GOT3 (cell line): ENCODE results near the gene USP38.
"Not testable (repeated sequence)": the region's sequence is repeated elsewhere in the genome, so short reads cannot be mapped to it uniquely, and the experiment has no call there.

ENCODE experiments used
- DNase-seq: peaks from one replicate; lab custom pipeline; 2025; ENCODE audit warnings: mixed read lengths; lab: John Stamatoyannopoulos, UW

The USP38 gene, protein sequence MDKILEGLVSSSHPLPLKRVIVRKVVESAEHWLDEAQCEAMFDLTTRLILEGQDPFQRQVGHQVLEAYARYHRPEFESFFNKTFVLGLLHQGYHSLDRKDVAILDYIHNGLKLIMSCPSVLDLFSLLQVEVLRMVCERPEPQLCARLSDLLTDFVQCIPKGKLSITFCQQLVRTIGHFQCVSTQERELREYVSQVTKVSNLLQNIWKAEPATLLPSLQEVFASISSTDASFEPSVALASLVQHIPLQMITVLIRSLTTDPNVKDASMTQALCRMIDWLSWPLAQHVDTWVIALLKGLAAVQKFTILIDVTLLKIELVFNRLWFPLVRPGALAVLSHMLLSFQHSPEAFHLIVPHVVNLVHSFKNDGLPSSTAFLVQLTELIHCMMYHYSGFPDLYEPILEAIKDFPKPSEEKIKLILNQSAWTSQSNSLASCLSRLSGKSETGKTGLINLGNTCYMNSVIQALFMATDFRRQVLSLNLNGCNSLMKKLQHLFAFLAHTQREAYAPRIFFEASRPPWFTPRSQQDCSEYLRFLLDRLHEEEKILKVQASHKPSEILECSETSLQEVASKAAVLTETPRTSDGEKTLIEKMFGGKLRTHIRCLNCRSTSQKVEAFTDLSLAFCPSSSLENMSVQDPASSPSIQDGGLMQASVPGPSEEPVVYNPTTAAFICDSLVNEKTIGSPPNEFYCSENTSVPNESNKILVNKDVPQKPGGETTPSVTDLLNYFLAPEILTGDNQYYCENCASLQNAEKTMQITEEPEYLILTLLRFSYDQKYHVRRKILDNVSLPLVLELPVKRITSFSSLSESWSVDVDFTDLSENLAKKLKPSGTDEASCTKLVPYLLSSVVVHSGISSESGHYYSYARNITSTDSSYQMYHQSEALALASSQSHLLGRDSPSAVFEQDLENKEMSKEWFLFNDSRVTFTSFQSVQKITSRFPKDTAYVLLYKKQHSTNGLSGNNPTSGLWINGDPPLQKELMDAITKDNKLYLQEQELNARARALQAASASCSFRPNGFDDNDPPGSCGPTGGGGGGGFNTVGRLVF

DNA sequence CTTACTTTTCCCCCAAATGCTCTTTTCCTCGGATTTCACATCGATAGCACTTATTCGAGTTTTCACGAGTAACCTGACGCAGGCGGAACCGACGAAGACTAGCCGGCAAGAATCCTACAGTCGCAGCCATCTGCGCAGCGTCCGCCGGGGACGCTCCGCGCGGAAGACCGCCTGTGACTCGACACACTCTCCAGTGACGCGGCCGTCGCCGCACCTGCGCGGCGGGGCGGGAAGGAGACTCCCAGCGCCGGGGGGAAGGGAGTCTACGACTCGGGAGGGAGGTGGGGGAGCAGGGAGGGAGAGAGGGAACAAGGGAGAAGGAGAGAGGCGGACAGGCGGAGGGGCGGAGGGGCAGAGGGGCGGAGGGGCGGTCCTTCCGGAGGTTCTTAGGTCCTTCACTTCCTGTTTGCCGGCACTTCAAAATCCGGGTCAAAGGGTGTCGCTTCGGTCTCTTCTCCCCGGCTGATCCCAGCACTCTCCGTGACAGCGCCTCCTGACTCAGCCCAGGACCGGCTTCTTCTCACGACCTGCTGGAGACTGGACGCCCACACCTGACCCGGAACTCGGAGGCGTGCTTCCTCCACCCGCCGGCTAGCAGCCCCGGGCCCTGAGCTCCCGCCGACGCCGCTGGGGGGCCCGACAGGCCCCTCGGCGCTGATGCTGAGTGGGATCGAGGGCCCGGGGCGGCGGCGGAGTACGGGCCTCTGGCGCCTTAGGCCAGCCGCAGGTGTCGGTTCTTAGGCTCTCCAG is at the start of gene USP38:
Gene USP38, plus strand, starts transcription at position 415 of the 750 bp plus-strand sequence. CDS start 534 bp downstream, outside the sequence.
- peak; percentile 46 for DNase-seq

DNA sequence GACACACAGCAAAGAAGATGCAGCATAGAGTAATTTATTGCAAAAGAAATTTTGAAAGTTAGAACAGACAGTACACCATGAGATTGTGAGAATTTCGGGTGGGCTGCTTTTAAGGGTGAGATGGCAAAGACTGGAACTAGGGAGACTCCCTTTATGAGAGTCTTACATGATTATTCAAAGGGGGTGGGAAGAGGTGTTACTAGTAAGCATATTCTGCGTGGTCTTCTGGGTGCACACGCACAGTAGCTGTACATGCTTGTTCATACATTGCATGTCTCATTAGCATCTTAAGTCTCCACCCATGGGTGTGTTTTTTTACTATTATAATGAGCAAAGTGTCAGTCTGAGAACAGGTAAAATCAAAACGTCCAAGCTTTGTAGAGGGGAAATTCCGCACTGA is 49.4 kb upstream of the USP38 start:
- DNase-seq, result no peak

DNA sequence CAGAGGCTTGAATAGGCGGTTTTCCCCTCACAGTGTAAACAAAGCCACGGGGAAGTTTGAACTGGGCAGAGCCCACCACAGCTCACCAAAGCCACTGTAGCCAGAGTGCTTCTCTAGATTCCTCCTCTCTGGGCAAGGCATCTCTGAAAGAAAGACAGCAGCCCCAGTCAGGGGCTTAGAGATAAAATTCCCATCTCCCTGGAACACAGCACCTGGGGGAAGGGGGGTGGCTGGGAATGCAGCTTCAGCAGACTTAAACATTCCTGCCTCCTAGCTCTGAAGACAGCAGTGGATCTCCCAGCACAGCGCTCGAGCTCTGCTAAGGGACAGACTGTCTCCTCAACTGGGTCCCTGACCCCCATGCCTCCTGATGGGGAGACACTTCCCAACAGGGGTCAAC is 44.0 kb upstream of the USP38 start:
- no peak for DNase-seq

DNA sequence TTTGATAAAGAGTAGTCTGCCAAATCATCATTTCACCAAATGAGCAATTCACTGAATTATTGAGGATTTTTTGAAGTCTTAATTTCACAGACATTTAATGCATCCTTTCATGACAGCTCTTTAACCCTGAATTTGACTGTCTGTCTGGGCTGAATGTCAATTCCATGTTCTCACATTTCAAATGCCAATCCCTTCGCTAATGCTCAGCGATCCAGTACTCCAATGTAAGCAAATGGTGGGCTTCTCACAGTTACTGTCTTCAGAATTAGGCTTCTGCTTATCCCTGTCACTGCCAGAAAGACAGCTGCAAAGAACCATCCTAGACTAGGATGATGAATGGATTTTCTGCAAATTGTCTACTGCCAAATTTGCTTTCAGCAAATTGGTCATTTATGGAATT is 36.2 kb upstream of the USP38 start:
- no peak for DNase-seq

DNA sequence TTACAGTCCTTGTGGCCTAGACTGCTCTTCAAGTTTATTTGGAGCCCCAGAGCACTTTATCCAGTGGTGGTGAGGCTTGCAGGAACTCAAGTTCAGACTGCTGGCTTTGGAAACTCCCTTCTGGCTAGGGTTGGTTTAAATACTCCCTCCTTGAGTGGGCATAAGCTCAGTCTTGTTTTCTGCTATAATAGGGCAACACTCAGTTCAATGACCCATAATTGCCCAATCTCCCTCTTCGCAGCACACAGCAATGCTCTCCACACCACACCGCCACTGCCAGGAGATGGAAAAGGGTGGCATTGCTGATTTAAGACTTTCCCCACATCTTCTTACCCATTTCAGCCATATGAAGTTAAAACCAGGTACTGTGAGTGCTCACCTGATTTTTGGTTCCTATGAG is 27.9 kb upstream of the USP38 start:
- no peak for DNase-seq

DNA sequence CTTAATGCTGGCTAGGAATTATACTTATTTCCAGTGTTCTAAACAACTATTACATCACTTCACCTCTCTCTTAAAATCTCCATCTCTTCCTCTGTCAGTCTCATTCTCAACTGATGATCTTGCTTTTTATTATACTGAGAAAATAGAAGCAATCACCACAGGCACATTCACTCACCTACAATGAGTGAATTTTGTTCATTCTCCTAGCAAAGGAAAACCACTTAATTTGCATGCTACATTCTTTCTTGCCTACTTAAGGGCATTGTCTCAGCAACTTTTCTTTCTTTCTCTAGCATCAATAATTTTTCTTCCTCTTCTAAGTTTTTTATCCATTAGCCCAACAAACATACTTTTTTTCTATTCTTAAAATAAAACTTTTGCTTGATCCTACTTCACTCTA is 21.1 kb upstream of the USP38 start:
- no peak for DNase-seq

DNA sequence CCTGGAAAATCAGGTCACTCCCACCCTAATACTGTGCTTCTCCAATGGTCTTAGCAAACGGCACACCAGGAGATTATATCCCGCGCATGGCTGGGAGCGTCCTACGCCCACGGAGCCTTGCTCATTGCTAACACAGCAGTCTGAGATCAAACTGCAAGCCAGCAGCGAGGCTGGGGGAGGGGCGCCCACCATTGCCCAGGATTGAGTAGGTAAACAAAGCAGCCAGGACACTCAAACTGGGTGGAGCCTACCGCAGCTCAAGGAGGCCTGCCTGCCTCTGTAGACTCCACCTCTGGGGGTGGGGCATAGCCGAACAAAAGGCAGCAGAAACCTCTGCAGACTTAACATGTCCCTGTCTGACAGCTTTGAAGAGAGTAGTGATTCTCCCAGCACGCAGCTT is 18.0 kb upstream of the USP38 start:
- not testable (repeated sequence) for DNase-seq

DNA sequence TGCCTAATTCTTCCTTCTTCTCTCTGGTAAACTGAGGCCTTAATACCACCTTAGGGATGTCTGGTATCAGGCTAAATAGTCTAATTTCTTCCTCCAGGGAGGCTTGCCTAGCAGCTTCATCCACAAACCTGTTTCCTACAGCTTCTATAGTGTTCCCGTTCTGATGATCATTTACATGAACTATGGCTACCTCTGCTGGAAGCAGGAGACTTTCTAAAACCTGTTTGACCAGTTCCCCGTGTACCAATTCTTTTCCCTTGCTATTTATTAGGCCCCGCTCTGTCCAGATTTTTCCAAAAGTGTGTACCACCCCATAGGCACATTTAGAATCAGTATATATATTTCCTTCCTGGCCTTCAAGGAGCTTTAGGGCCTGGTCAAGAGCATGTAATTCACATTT is 5.8 kb upstream of the USP38 start:
- DNase-seq, result no peak

DNA sequence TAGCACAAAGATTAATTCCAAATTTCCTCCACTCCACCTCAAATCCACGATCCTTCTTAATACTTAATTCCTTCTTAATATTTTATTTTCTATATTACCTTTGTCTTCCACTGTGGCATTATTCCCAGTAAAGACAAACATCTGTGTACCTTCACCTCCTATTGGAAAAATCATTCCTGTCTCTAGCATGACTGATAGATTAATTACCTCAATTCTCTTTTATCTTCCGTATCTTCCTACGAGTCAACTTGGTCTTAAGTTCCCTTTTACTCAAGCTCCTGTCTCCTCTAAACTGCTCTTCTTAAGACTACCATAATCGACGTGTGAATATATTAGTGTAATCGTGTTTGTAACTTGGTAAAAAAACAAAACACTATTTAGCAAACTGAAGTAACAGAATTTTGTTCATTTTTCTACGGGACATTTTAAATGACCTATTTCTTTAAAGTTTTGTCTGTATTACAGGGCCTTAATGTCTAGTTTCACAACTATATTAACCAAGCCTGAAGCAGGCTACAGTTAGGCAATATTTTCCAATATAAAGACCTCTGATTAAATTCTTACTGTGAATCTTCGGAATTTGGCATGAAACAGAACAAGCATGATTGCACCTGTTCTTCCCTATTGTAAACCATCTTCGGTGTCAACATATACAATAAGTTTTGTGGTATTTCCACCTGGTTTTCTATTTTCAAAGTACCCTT is 1.1 kb upstream of the USP38 start:
- DNase-seq, result no peak

DNA sequence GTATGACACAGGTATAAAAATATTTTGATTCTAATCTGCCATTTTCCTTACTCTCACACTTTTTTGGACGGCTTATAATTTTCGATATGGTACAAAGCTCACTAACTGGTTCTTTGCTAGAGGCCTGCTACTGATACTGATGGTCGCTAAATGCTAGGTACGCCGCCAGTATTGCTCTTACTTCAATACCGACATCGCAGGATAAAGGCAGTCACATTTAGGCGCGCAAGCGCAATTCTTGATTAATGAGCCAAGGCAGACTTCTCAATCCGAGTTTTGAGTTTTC is 557 bp upstream of the USP38 start:
- DNase-seq, result no peak

DNA sequence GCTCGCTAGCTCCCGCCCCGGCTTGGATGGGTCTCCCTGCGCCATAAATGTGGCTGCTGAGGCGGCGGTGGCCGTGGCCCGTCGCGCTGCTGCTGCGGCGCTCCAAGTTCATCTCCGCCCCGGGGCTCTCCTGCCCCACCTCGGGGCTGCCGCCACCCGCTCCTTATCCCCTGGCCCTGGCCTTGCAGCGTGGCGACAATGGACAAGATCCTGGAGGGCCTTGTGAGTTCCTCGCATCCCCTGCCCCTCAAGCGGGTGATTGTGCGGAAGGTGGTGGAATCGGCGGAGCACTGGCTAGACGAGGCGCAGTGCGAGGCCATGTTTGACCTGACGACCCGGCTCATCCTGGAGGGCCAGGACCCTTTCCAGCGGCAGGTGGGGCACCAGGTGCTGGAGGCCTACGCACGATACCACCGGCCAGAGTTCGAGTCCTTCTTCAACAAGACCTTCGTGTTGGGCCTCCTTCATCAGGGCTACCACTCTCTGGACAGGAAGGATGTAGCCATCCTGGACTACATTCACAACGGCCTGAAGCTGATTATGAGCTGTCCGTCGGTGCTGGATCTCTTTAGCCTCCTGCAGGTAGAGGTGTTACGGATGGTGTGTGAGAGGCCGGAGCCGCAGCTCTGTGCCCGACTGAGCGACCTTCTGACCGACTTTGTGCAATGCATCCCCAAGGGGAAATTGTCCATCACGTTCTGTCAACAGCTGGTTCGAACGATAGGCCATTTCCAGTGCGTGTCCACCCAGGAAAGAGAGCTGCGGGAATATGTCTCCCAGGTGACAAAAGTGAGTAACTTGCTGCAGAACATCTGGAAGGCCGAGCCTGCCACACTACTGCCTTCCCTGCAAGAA is 763 bp downstream of the USP38 start:
- DNase-seq, result no peak

DNA sequence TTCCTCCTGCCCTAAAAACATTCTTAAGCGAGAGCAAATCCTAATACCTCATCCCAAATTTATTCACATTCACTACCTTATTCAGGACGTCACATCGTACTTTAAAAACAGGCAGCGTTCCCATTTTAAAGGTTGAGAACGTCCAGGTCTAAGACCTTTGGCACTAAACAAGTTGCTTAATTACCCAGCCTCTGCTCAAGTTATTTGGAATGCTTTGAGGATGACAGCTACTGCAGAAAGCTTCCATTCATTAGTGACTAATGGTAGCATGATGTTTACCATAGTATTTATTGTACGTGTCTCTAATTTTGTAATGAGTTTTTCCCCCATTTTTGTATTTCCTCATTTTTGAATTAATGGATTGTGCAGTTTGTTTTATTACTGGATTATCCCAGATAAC is 1.5 kb downstream of the USP38 start:
- no peak for DNase-seq

DNA sequence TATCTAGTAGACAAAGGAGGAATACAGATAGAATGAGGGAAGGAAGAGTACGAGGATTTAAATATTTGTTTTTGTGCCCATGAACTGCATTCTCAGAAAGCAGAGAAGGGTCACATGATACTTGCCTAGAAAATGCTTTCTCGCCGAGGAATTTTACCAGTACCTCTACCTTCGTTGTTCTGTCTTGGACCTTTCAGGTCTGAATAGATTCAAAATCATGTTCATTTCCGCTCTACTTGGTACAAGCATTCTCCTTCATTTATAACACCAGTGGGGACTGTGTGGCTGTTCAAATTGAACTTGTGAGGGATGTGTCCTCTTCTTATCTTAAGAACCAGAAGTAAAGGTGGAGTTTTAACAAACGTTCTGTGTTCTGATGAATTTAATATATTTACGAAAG is 1.9 kb downstream of the USP38 start:
- no peak for DNase-seq

DNA sequence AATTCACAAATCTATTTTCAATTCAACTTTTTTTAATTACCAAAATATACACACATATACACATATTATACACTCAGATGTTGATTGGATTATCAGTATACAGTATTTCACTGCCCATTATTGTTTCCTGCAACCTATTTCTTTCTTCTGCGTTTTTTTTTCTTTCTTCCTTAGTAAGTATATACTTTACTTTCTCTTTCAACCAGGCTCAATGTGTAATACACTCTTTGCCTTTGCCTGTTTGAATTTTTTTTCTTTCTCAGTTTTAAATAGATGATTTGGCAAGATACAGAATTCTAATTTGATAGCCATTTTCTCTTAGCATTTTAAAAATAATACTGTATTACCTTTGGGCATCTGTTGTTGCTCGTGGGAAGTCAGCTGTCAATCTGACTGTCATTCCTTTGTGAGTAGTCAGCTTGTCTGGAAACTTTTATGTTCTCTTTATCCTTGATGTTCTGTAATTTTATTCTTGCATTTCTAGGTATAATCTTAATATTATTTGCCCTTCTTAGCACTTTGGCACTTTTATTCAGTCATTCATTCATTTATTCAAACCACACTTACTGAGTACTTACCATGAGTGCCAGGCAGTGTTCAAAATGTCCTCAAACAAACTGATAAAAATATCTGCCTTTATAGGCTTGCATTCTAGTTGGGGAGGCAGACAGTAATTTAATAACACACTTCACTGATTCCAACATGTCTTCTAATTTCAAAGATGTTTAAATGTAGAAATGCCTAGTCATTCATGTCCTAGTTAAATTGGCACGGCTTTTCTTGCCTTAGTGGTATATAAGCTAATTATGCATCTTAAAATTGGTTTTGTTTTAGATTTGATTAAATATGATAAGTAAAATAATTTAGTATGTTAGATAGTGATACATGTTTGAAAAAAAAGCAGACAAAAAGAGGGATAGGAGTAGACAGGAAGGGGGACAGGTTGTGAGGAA is 3.7 kb downstream of the USP38 start:
- no peak for DNase-seq

DNA sequence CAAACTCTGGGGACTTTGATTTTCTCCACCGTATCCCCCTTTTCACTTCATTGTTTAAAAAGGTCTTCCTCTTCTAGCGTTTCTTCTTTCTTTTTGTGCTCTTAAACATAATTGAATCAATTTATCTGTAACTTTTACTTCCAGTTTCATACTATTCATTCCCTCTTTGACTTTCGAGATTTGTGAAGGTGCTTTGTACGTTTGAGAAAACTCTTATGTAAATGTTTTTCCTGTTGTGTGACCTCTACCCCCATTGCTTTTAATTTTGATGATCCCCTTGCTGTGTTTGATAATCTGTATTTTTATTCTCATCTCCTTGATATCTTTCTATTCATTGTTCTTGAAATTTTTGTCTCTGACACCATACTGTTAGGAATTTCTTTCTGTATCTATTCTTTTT is 4.8 kb downstream of the USP38 start:
- no peak for DNase-seq

DNA sequence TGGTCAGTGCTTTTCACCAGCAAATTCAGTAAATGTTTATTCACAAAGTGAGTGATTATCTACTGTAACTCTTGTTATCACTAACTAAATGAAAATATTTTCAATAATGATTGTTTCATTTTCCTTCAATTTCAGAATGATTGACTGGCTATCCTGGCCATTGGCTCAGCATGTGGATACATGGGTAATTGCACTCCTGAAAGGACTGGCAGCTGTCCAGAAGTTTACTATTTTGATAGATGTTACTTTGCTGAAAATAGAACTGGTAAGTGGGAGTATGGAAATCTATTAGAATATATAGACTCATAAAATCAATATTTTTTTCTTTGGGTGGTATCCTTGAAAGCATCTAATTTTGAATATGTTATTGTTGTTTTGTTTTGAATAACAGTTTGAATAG is 10.9 kb downstream of the USP38 start:
- DNase-seq, result no peak

DNA sequence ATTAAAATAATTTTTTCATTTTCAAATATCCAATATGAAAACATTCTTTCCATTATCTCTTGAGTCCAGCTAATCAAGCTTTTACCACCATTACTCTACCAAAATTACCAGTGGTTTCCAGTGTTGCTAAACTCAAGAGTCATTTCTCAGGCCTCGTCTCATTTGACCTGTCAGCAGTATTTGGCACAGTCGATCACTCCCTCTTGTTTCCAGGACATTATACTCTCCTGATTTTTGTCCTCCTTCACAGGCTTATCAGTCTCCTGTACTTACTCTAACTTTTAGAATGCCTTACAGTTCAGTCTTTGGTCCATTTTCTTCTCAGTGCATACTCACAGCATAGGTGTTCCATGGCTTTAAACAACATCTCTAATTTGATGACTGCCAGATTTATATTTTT is 11.6 kb downstream of the USP38 start:
- DNase-seq, result no peak

DNA sequence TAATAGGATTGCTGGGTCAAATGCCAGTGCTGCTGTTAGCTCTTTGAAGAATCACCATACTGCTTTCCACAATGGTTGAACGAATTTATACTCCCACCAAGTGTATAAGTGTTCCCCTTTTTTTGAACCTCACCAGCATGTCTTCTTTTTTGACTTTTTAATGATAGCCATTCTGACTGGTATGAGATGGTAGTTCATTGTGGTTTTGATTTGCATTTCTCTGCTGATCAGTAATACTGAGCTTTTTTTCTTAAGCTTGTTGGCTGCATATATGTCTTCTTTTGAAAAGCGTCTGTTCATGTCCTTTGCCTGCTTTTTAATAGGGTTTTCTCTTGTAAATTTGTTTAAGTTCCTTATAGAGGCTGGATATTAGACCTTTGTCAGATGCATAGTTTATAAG is 14.8 kb downstream of the USP38 start:
- no peak for DNase-seq

DNA sequence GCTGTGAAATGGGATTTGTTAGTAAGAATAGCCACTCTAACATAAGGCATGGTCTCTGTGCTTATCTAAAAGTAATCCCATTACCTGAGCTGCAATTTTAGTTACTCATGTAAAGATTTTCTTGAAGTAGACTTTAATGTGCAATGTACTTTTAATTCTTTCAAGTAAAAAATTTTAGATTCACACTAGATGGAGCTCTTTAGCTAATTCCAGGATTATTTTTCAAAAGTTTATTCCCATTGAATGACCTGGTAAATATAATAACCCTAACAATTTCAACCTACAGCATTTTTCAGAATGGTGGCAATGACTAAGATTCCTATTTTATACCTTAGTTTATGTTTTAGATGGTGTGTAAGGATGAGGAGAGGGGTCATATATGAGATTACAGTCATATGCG is 18.1 kb downstream of the USP38 start:
- DNase-seq, result no peak

DNA sequence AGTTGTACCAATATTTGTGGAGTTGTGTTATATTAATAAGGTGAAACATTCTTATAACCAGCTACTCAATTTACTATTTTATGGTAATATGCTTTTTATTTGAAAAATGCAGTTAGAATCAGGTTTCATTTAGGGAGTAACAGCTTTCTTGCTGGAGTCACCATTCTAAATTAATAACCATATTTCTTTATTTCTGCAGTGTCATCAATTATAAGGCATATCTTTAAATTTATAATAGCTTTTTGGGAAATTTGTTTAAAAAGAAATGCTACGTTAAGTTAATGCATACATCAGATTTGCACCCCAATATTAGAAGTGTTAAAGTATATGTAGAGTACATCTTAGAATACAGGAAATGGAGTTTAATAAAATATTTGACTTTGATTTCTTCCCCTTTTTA is 18.9 kb downstream of the USP38 start:
- no peak for DNase-seq
